A673 (cell line): ENCODE measurements around the gene RABL6.

ENCODE experiments used
- EZH2 ChIP-seq: fragments of 200-600 bp; sonication (generic); IDR thresholded peaks from 2 replicates; pipeline ENCODE4 v1.6.1; 2017; ENCODE audit warnings: borderline replicate concordance, low read depth, mild to moderate bottlenecking, mixed read lengths, antibody characterized with exemption, low read length; ENCODE audit not compliant: poor library complexity, severe bottlenecking
- TF ChIP-seq, protein P1 (sequence below): fragments of 300-800, 200-600 bp; sonication (generic); conservative IDR thresholded peaks from 2 replicates; pipeline ENCODE4 v1.5.1; 2017; ENCODE audit warnings: low read depth, mild to moderate bottlenecking, antibody characterized with exemption, low read length, moderate library complexity, mixed read lengths

DNA sequence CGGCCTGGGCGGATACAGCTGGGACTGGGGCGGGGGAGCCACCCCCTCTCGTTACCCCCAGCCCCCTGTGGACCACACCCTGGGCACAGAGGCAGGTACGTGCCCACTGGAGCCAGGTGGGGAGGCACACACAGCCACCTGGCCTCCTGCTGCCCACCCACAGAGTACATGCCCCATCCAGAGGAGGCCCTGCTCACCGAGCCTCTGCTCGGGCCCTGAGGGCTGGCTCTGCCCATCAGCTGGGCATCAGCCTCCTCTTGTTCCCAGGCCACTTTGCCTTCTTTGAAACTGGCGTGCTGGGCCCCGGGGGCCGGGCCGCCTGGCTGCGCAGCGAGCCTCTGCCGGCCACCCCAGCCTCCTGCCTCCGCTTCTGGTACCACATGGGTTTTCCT lies 50.7 kb downstream of the RABL6 start:
- TF ChIP-seq, protein P1, sequence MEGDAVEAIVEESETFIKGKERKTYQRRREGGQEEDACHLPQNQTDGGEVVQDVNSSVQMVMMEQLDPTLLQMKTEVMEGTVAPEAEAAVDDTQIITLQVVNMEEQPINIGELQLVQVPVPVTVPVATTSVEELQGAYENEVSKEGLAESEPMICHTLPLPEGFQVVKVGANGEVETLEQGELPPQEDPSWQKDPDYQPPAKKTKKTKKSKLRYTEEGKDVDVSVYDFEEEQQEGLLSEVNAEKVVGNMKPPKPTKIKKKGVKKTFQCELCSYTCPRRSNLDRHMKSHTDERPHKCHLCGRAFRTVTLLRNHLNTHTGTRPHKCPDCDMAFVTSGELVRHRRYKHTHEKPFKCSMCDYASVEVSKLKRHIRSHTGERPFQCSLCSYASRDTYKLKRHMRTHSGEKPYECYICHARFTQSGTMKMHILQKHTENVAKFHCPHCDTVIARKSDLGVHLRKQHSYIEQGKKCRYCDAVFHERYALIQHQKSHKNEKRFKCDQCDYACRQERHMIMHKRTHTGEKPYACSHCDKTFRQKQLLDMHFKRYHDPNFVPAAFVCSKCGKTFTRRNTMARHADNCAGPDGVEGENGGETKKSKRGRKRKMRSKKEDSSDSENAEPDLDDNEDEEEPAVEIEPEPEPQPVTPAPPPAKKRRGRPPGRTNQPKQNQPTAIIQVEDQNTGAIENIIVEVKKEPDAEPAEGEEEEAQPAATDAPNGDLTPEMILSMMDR, result no peak
- TF ChIP-seq EZH2, result no peak
